Endothelial cell of hepatic sinusoid (primary cell): ENCODE data around the gene FAM228B.
"Not testable (repeated sequence)": the region's sequence is repeated elsewhere in the genome, so short reads cannot be mapped to it uniquely, and the experiment has no call there.

Experiments used
- in situ Hi-C: cut with HindIII; loops from 2 replicates; pipeline ENCODE4 v1.10.0; 2017; ENCODE audit warnings: low sequenced_read_pairs

Gene FAM228B

DNA sequence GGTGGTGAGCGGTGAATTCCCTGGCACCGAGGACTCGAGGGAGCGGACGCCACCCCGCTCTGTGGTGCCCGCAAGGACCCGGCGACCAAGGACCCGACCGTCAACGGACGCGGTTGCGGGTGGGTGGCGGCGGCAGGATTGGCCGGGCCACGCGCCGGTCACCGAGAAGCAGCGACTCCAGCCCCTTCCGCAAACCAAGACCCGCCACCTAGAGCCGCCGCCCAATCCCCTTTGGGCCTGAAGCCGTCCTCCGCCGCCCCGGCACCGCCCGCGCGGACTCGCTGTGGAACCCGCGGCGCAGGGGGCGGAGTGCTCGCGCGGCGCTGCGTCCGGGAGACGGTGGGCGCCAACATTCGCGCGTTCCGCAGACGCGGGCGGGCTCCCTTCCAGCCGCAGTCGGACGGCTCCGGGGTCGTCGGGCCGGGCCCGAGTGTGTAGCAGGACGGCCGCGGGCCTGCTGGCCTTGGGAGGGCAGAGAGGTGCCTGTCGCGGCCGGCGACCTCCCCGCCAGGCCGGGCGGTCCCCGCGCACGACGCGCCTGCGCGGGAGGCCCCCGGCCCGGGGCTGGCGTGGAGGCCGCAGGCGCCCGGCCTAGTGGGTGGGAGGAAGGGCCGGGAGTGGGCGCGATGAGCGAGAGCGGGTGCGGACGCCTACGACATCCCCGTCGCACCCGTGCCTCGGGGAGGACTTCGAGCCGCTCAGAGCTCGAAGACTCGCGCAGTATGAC, at the start of gene FAM228B, which contains the start of gene PFN4:
Gene FAM228B (plus strand): TSS at position 275 of the 727 bp plus-strand sequence. CDS start 893 bp downstream, outside the sequence.
Gene PFN4 (minus strand): TSS at position 140 of the 727 bp plus-strand sequence. CDS start 799 bp downstream, outside the sequence.
- in situ Hi-C loops = no loop called here

DNA sequence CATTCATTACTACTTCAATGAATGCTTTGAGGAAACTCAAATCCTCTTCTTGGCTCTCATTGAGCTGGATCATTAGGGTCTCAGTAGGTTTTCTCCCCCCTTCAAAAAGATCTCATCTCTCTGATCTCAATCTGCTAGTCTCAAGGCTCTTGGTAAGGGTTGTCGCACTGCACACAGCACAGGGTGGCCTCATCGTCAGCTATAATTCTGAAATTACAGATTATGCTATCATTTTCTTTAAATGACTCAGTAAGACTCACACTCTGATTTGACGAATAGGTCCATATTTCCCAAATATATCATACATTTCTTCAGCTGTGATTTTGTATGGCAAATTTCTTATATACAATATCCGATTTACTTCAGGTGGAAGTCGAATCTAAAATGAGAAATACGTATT, 49.5 kb upstream of the FAM228B start:
- in situ Hi-C loops = no loop called here

- in situ Hi-C loops = no loop called here
Observed at GRCh38 chr2:24075259-24075658, 48.0 kb upstream of the FAM228B start.

- in situ Hi-C loops = no loop called here
Observed at GRCh38 chr2:24075915-24076848, 47.1 kb upstream of the FAM228B start, which contains the start of gene SF3B6. Gene SF3B6 (minus strand): TSS chr2:24076326. CDS start chr2:24076229, 97 bp downstream.

- in situ Hi-C loops = no loop called here
Observed at GRCh38 chr2:24076849-24077534, 46.3 kb upstream of the FAM228B start.

DNA sequence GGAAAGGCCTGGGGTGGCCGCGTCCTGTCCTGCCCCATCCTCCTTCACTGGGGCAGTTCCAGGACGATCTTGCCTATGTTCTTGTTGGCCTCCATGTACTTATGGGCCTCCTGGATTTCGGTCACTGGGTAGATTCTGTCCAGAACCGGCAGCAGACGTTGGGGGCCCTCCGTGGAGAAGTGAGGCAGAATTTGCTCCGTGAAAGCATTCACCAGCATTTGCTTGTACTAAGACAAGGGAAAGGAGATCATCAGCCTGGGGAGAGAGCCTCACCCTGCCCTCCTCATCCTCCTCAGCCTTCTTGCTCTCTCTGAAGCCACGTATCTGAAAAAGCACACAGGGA, 45.8 kb upstream of the FAM228B start:
- in situ Hi-C loops = no loop called here

DNA sequence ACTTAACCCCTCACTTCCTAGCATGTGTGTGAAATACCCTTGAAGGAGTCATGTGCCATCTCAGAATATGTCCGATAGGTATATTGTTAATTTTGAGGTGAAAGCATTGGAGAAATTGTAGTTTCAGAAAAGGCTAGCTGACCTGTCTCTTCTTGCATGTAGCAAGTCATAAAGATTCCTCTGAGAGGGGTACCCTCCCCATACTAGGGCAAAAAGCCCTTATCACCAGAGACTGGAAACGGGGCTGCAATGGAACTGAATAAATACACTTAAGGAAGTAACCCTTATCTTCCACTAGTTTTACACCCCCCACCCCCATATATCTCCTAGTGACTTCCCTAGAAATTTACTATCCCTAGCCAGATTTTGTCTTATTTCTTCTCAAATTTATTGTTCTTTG, 45.4 kb upstream of the FAM228B start:
- in situ Hi-C loops = no loop called here

DNA sequence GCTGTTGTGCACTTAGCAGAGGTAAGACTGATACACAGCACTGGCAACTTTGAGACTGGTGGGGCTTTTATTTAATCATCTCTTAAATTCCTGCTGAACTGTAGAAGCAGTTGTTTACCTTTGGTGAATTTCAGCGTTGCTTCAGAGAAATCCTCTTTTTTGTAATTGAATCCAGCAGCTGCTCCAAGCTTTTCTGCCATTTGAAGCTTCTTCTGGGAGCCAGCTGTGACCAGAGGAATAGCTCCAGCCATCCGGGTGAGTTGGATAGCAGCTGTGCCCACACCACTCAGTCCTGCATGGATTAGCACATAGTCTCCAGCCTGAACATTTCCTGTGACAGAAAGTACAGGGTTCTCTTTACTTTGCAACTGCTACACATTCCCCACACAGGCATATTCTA, 42.6 kb upstream of the FAM228B start:
- in situ Hi-C loops = no loop called here

DNA sequence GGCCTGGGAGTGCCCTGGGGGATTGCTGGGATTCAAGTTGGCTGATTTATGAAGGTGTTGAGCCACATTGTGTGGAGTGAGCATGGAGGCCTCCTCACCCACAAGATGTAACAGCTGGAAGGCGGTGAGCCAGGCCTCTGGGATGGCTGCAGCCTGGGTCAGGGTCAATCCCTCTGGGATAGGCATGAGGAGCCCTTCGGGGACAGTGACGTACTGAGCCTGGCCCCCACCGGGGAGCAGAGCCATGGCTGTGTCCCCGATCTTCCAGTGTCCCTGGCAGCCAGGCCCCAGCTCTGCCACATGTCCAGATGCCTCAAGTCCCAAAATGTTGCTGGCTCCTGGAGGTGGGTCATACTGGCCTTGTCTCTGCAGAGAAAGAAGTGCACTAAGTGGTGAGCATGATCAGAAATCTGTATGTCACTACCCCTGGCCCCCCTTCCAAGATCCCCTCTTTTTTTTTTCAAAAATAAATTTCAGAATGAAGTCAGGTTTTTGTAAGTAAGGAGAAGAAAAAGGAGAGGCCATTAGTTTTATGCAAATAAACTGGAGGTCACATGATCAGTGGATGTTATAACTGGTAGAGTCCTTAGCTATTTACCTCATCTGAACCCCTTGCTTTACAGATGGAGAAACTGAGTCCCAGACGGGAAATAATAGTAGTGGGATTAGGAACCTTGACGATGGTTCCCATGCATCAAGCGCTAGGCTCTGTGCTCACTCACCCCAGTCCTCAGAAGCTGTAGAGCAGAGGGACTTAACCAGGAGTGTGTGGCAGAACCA, 40.3 kb upstream of the FAM228B start:
- in situ Hi-C loops = no loop called here

DNA sequence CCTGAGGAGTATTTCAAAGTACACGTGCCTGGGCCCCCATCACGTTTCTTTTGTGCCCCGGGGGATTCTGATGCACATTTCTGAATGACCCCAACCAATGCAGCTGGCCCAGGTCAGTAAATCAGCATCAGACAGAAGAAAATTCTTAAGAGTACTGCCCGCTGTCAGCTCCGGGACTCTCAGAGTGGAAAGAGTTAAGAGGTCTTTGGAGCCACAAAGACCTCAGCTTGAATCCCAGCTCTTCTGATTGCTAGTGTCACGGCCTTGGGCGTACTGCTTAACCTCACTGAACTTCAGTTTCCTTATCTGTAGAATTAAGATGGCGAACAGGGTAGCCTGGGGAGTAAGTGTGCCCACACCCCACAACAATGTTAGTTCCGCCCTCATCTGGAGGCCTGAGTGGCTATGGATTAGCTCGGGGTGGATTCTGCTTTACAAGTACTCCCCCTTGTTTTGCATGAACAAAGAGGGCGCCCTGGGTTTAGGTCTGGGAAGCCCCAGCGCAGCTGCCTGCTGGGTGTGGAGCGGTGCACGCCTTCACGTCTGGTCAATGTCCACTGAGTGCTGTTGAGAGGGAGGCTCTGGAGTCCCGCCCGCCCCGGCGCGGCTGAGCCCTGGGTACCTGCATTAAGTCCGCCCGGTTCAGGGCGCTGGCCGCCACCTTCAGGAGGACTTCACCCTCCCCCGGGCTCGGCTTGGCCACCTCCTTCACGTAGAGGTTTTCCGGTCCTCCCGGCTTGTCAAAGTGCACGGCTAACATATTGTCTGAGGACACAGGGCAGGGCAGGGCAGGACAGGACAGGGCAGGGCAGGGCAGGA, 39.5 kb upstream of the FAM228B start:
- in situ Hi-C loops = no loop called here

DNA sequence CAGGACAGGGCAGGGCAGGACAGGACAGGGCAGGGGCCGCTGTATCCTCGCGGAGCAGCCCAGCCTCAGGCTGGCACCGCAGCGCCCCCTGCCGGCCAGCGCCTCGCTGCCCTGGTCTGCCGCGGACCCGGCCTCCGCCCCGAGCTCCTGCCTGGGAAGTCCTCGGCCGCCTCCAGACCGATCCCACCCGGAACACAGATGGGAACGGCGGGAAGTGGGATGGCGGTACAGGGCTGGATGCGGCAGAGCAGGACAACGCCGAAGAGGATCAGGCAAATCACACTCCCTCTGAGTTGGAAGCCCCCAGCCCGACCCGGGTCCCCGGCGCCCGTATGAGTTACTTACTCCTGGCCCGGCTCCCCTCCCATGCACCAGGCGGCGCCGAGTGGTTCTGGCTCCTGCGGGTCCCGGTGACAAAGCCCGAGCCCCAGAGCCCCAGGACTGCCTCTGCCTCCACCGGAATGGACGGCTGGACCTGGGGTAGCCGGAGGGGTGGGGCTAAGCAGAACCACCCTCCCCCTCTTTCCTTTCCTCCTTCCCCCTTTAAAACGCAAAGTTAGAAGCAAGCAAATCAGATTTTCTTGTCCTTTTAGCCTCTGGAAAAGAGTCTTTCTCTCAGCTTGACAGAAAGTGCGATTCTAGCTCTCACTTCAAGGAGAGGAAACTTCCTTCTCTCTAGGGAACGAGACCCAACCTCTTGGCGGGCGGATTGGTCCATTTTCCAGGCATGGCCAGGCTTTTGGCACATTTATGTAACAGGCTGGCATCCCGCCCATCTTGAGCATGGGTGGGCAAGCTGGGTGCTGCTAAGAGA, 38.7 kb upstream of the FAM228B start, which contains the start of gene TP53I3:
Gene TP53I3 (minus strand): TSS at position 449 of the 814 bp plus-strand sequence. CDS start 508 bp downstream, outside the sequence.
- in situ Hi-C loops = no loop called here

DNA sequence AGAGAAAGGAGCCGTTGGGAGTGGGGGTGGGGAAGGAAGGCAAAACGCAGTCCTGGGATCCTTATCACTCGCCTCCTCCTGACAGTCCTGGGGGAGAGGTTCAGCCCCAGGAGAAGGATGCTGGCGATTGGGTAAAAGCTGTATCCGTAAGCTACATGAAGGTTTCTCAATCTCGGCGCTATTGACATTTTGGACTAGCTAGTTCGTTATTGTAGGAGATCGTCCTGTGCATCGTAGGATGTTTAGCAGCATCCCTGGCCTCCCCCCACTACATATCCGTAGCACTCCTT, 38.1 kb upstream of the FAM228B start:
- in situ Hi-C loops = no loop called here

DNA sequence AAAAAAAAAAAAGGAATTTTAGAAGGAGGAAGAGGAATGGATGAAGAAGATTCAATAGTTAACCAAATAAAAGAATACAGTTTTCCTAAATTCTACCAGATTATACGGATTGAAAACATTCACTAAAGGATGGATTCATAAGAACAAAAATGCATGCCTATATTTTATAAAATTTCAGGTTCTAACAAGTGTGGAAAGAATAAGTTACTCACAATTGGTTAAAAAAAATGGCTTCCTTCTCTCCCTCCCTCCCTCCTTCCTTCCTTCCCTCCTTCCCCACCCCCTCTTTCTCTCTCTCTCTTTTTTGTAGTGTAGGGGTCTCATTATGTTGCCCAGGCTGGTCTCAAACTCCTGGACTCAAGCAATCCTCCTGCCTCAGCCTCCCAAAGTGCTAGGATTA, 37.0 kb upstream of the FAM228B start:
- in situ Hi-C loops = no loop called here

GRCh38 chr2:24087032-24087431, 36.2 kb upstream of the FAM228B start:
- in situ Hi-C loops = no loop called here

GRCh38 chr2:24088821-24089359, 34.4 kb upstream of the FAM228B start:
- in situ Hi-C loops = no loop called here

GRCh38 chr2:24093270-24093669, 30.0 kb upstream of the FAM228B start:
- in situ Hi-C loops = not testable (repeated sequence)

GRCh38 chr2:24095171-24095677, 28.0 kb upstream of the FAM228B start:
- in situ Hi-C loops = not testable (repeated sequence)

DNA sequence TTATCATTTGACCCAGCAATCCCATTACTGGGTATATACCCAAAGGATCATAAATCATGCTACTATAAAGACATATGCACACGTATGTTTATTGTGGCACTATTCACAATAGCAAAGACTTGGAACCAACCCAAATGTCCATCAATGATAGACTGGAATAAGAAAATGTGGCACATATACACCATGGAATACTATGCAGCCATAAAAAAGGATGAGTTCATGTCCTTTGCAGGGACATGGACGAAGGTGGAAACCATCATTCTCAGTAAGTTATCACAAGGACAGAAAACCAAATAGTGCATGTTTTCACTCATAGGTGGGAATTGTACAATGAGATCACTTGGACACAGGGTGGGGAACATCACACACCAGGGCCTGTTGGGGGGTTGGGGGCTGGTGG, 22.5 kb upstream of the FAM228B start:
- in situ Hi-C loops = not testable (repeated sequence)
